ENCODE data around the gene CREB3. TPM values are rescaled to one million over a fixed set of nuclear protein-coding genes. Genes with fewer than 3 reads are reported as not detected.

Gene CREB3
- polyA plus RNA-seq, 3 donors = 17.4 to 38.7 (median 32.2) TPM

GRCh38 chr9:35743880-35744518, 11.5 kb downstream of the CREB3 start:
- Mint-ChIP-seq H3K4me1 (peaks cover 50% of the 10 kb centered on the region), H3K4me3 (peak overlapping the region in 1 of 2 donors; percentile 17)
- no CpG with 5 or more reads among the region's 8 CpGs for WGBS (ENCODE audit: insufficient coverage)

GRCh38 chr9:35745569-35745968, 13.1 kb downstream of the CREB3 start:
- H2AFZ ChIP-seq (ENCODE audit: insufficient read depth, low read depth, low read length, poor library complexity, severe bottlenecking) = no peak overlapping the region
- DNase-seq = no peak
- H3K36me3 Mint-ChIP-seq = peaks cover 46 to 62% of the 10 kb centered on the region in 2 donors
- no peaks in the 10 kb centered on the region for H3K9me3 Mint-ChIP-seq
- no peak overlapping the region for H3K4me3 Mint-ChIP-seq
- peak overlapping the region; percentile 1 for H3K4me2 ChIP-seq (replicated peaks; ENCODE audit: extremely low read depth, low read length, poor library complexity, severe bottlenecking)
- H3K27me3 ChIP-seq (ENCODE audit: control insufficient read depth in 2 of 2, insufficient read depth in 2 of 2, low read length in 2 of 2) = no peaks in the 10 kb centered on the region
- peaks cover 64% of the 10 kb centered on the region for H3K79me2 ChIP-seq (ENCODE audit: insufficient read depth, low read length)
- intact Hi-C loops (cut with micrococcal nuclease) = loop anchor here in 1 of 2 donors (5.0 kb wide), 1 partner anchor 138 kb away; the partner anchor contains the start of gene TESK1
- H4K20me1 ChIP-seq (ENCODE audit: insufficient read depth, low read length) = peaks cover 79% of the 10 kb centered on the region
- WGBS (ENCODE audit: insufficient coverage) = 67% methylated on average over 1 of the region's 1 CpG
- peaks cover 59% of the 10 kb centered on the region for H3K4me1 Mint-ChIP-seq
- H3K27ac Mint-ChIP-seq = peak overlapping the region in 4 of 7 donors; percentile 6 to 65 (median 42)
- H3K27ac ChIP-seq (ENCODE audit: low read depth in 1 of 2, low read length in 2 of 2) = no peak overlapping the region
- peaks cover 30 to 43% of the 10 kb centered on the region in 2 donors for H3K36me3 ChIP-seq (replicated peaks in 1 of 2; ENCODE audit: control insufficient read depth in 1 of 2, insufficient read depth in 2 of 2, low read length in 2 of 2)
- H3K4me1 ChIP-seq (ENCODE audit: control insufficient read depth in 1 of 2, insufficient read depth in 2 of 2, low read length in 2 of 2) = peaks cover 57 to 61% of the 10 kb centered on the region in 2 donors
- no peak for TF ChIP-seq CTCF (IDR thresholded peaks at IDR 0.05)
- no peak overlapping the region for H3K9ac ChIP-seq (ENCODE audit: insufficient read depth, low read length, poor library complexity, severe bottlenecking)
- no peaks in the 10 kb centered on the region for H3K9me3 ChIP-seq (replicated peaks in 1 of 2; ENCODE audit: control insufficient read depth in 1 of 2, insufficient read depth in 1 of 2, low read length in 2 of 2)
- peaks cover 0 to 1% (median 0%) of the 10 kb centered on the region in 3 donors for H3K27me3 Mint-ChIP-seq (ENCODE audit: low read depth in 3 of 3)
- H3K4me3 ChIP-seq (replicated peaks in 1 of 3; ENCODE audit: low read depth in 2 of 3, low read length in 3 of 3) = no peak overlapping the region

More at GRCh38 chr9:35743880-35744518, 11.5 kb downstream of the CREB3 start:
- H3K27ac Mint-ChIP-seq = peak overlapping the region; percentile 24 to 91 (median 68)
- Histone ChIP-seq H3K27me3 (ENCODE audit: control insufficient read depth in 2 of 2, insufficient read depth in 2 of 2, low read length in 2 of 2) (no peaks in the 10 kb centered on the region), H3K9me3 (replicated peaks in 1 of 2; ENCODE audit: control insufficient read depth in 1 of 2, insufficient read depth in 1 of 2, low read length in 2 of 2) (no peaks in the 10 kb centered on the region), H3K27ac (ENCODE audit: low read depth in 1 of 2, low read length in 2 of 2) (peak overlapping the region; percentile 15 to 74), H3K4me1 (ENCODE audit: control insufficient read depth in 1 of 2, insufficient read depth in 2 of 2, low read length in 2 of 2) (peaks cover 46 to 50% of the 10 kb centered on the region in 2 donors), H4K20me1 (ENCODE audit: insufficient read depth, low read length) (peaks cover 93% of the 10 kb centered on the region), H3K79me2 (ENCODE audit: insufficient read depth, low read length) (peaks cover 55% of the 10 kb centered on the region), H3K9ac (ENCODE audit: insufficient read depth, low read length, poor library complexity, severe bottlenecking) (no peak overlapping the region), H3K4me2 (replicated peaks; ENCODE audit: extremely low read depth, low read length, poor library complexity, severe bottlenecking) (peak overlapping the region; percentile 28), H3K4me3 (replicated peaks in 1 of 3; ENCODE audit: low read depth in 2 of 3, low read length in 3 of 3) (no peak overlapping the region), H3K36me3 (replicated peaks in 1 of 2; ENCODE audit: control insufficient read depth in 1 of 2, insufficient read depth in 2 of 2, low read length in 2 of 2) (peaks cover 46 to 57% of the 10 kb centered on the region in 2 donors), H2AFZ (ENCODE audit: insufficient read depth, low read depth, low read length, poor library complexity, severe bottlenecking) (peak overlapping the region; percentile 6)
- intact Hi-C loops (cut with micrococcal nuclease) = no loop called here
- no peaks in the 10 kb centered on the region for H3K9me3 Mint-ChIP-seq
- peaks cover 62 to 74% of the 10 kb centered on the region in 2 donors for H3K36me3 Mint-ChIP-seq
- DNase-seq = no peak
- no peak for TF ChIP-seq CTCF (IDR thresholded peaks at IDR 0.05)
- H3K27me3 Mint-ChIP-seq (ENCODE audit: low read depth in 3 of 3) = peaks cover 0 to 1% (median 0%) of the 10 kb centered on the region in 3 donors
